ENCODE measurements around the gene ASTL. TPM values are rescaled to one million over a fixed set of nuclear protein-coding genes. Genes with fewer than 3 reads are reported as not detected.

ASTL gene
- total and polyA plus RNA-seq, 2 experiments from 2014 or later = not detected

GRCh38 chr2:96113367-96113677 is 25.0 kb downstream of the ASTL start:
- Histone ChIP-seq H3K4me1 (ENCODE audit: insufficient read depth) (no peaks in the 10 kb centered on the region), H3K79me2 (ENCODE audit: insufficient read depth) (no peaks in the 10 kb centered on the region), H2AFZ (no peak overlapping the region), H3K4me2 (ENCODE audit: unreplicated experiment) (no peak overlapping the region), H3K9me3 (ENCODE audit: low read depth) (no peaks in the 10 kb centered on the region), H3F3A (ENCODE audit: insufficient read depth) (no peaks in the 10 kb centered on the region), H3K36me3 (ENCODE audit: low read depth) (no peaks in the 10 kb centered on the region), H3K4me3 (no peak overlapping the region), H3K9ac (no peak overlapping the region), H3K27me3 (replicated peaks; ENCODE audit: insufficient read depth) (peaks cover 23% of the 10 kb centered on the region), H3K27ac (no peak overlapping the region), H4K20me1 (ENCODE audit: insufficient read depth) (no peaks in the 10 kb centered on the region), H3K9me2 (ENCODE audit: insufficient read depth) (no peaks in the 10 kb centered on the region)
- in situ Hi-C loops (cut with MboI) = no loop called here
- no peak for DNase-seq
- WGBS, 2 experiments (ENCODE audit: low coverage in 1 of 2, low lambda C conversion rate in 2 of 2, missing lambda C conversion rate in 2 of 2) = 77 to 88% methylated on average over 7 of the region's 7 CpGs
- TF ChIP-seq EZH2 (IDR thresholded peaks at IDR 0.05; ENCODE audit: insufficient read depth, poor library complexity, severe bottlenecking) = no peak
- TF ChIP-seq EZH2phosphoT487 (IDR thresholded peaks at IDR 0.05; ENCODE audit: insufficient read depth, low read depth) = no peak

- Histone ChIP-seq H3K4me2 (ENCODE audit: unreplicated experiment) (no peak overlapping the region), H3K4me1 (ENCODE audit: insufficient read depth) (no peaks in the 10 kb centered on the region), H4K20me1 (ENCODE audit: insufficient read depth) (no peaks in the 10 kb centered on the region), H3K9me3 (ENCODE audit: low read depth) (no peaks in the 10 kb centered on the region), H2AFZ (no peak overlapping the region), H3K79me2 (ENCODE audit: insufficient read depth) (no peaks in the 10 kb centered on the region), H3K27me3 (replicated peaks; ENCODE audit: insufficient read depth) (peaks cover 20% of the 10 kb centered on the region), H3K27ac (no peak overlapping the region), H3K9me2 (ENCODE audit: insufficient read depth) (no peaks in the 10 kb centered on the region), H3K36me3 (ENCODE audit: low read depth) (no peaks in the 10 kb centered on the region), H3F3A (ENCODE audit: insufficient read depth) (no peaks in the 10 kb centered on the region), H3K4me3 (no peak overlapping the region), H3K9ac (no peak overlapping the region)
- DNase-seq = no peak
- in situ Hi-C loops (cut with MboI) = no loop called here
- no peak for TF ChIP-seq EZH2phosphoT487 (IDR thresholded peaks at IDR 0.05; ENCODE audit: insufficient read depth, low read depth)
- TF ChIP-seq EZH2 (IDR thresholded peaks at IDR 0.05; ENCODE audit: insufficient read depth, poor library complexity, severe bottlenecking) = no peak
- 68 to 76% methylated on average over 8 to 9 of the region's 9 CpGs for WGBS, 2 experiments (ENCODE audit: low coverage in 1 of 2, low lambda C conversion rate in 2 of 2, missing lambda C conversion rate in 2 of 2)
Measured at GRCh38 chr2:96112501-96113366, 25.6 kb downstream of the ASTL start.

GRCh38 chr2:96111823-96112500 is 26.3 kb downstream of the ASTL start:
- no peak for DNase-seq
- H3K9me3 ChIP-seq (ENCODE audit: low read depth) = no peaks in the 10 kb centered on the region
- H3K36me3 ChIP-seq (ENCODE audit: low read depth) = no peaks in the 10 kb centered on the region
- no peak overlapping the region for H3K4me2 ChIP-seq (ENCODE audit: unreplicated experiment)
- H3K27ac ChIP-seq = no peak overlapping the region
- no peak overlapping the region for H3K9ac ChIP-seq
- H3K4me1 ChIP-seq (ENCODE audit: insufficient read depth) = no peaks in the 10 kb centered on the region
- H2AFZ ChIP-seq = no peak overlapping the region
- H3K27me3 ChIP-seq (replicated peaks; ENCODE audit: insufficient read depth) = peaks cover 14% of the 10 kb centered on the region
- in situ Hi-C loops (cut with MboI) = no loop called here
- no peak overlapping the region for H3K4me3 ChIP-seq
- no peaks in the 10 kb centered on the region for H3F3A ChIP-seq (ENCODE audit: insufficient read depth)
- 73% methylated on average over 7 of the region's 7 CpGs for WGBS, 2 experiments (ENCODE audit: low coverage in 1 of 2, low lambda C conversion rate in 2 of 2, missing lambda C conversion rate in 2 of 2)
- no peaks in the 10 kb centered on the region for H3K9me2 ChIP-seq (ENCODE audit: insufficient read depth)
- no peaks in the 10 kb centered on the region for H3K79me2 ChIP-seq (ENCODE audit: insufficient read depth)
- TF ChIP-seq EZH2phosphoT487 (IDR thresholded peaks at IDR 0.05; ENCODE audit: insufficient read depth, low read depth) (no peak), EZH2 (IDR thresholded peaks at IDR 0.05; ENCODE audit: insufficient read depth, poor library complexity, severe bottlenecking) (no peak)
- H4K20me1 ChIP-seq (ENCODE audit: insufficient read depth) = no peaks in the 10 kb centered on the region

GRCh38 chr2:96111257-96111640 is 27.1 kb downstream of the ASTL start:
- WGBS, 2 experiments (ENCODE audit: low coverage in 1 of 2, low lambda C conversion rate in 2 of 2, missing lambda C conversion rate in 2 of 2) = 46 to 48% methylated on average over 4 of the region's 4 CpGs
- in situ Hi-C loops (cut with MboI) = no loop called here
- no peaks in the 10 kb centered on the region for H3K36me3 ChIP-seq (ENCODE audit: low read depth)

More at GRCh38 chr2:96111257-96111640, 27.1 kb downstream of the ASTL start:
- H3K4me2 ChIP-seq (ENCODE audit: unreplicated experiment) = no peak overlapping the region
- no peaks in the 10 kb centered on the region for H3K4me1 ChIP-seq (ENCODE audit: insufficient read depth)
- TF ChIP-seq EZH2 (IDR thresholded peaks at IDR 0.05; ENCODE audit: insufficient read depth, poor library complexity, severe bottlenecking) (no peak), EZH2phosphoT487 (IDR thresholded peaks at IDR 0.05; ENCODE audit: insufficient read depth, low read depth) (no peak)
- no peaks in the 10 kb centered on the region for H3K79me2 ChIP-seq (ENCODE audit: insufficient read depth)
- no peak overlapping the region for H3K27ac ChIP-seq
- H3K27me3 ChIP-seq (replicated peaks; ENCODE audit: insufficient read depth) = peaks cover 14% of the 10 kb centered on the region
- no peak overlapping the region for H3K9ac ChIP-seq
- no peak for DNase-seq
- no peaks in the 10 kb centered on the region for H3F3A ChIP-seq (ENCODE audit: insufficient read depth)
- H2AFZ ChIP-seq = no peak overlapping the region
- no peaks in the 10 kb centered on the region for H4K20me1 ChIP-seq (ENCODE audit: insufficient read depth)
- H3K9me2 ChIP-seq (ENCODE audit: insufficient read depth) = no peaks in the 10 kb centered on the region
- H3K9me3 ChIP-seq (ENCODE audit: low read depth) = no peaks in the 10 kb centered on the region
- no peak overlapping the region for H3K4me3 ChIP-seq

Measured in GM23248 (cell line).